ENCODE results near the gene ARFIP1.
"Not testable (repeated sequence)": the region's sequence is repeated elsewhere in the genome, so short reads cannot be mapped to it uniquely, and the experiment has no call there.

The ARFIP1 gene

DNA sequence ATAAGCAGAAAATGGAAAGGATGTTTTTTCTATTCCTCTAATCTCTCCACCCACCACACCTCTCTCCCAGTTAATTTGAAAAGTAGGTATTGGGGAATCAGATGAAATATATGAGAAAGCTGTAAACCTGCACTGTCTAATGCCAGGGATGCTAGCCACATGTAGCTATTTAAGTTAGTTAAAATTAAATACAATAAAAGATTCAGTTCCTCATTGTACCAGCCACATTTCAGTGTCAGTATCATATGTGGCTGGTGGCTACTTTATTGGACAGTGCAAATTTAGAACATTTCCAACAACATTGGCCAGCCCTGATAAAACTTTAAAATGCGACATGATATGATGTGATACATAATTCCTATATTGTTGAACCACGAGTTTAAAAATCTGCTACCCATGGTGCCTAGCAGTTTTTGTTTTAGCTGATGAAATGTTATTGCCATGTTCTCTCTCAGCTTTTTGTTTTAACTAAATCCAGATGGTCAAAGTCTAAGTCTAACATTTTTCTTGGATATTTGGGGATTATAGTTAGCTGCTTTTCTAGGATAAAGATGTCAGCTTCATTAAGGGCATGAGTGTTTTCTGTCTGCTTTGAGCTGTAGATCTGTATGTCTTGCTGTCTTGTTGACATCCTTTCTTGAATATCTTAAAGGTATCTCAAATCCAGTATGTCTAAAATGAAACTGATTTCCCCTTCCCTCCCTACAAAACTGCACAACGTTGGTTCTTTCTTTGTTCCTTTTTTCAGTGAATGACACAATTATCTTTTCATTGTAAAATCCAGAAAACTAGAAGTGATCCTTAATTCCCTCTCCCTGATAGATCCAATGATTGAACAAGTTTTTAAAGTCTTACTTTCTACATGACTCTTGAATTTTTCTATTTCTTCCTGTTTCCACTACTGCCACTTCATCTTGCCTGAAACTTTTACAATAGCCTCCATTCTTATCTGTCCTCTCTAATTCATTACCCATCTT is 6.2 kb downstream of the ARFIP1 start:
- in situ Hi-C loops (cut with MboI; ENCODE audit: low sequenced_read_pairs): no loop called here

DNA sequence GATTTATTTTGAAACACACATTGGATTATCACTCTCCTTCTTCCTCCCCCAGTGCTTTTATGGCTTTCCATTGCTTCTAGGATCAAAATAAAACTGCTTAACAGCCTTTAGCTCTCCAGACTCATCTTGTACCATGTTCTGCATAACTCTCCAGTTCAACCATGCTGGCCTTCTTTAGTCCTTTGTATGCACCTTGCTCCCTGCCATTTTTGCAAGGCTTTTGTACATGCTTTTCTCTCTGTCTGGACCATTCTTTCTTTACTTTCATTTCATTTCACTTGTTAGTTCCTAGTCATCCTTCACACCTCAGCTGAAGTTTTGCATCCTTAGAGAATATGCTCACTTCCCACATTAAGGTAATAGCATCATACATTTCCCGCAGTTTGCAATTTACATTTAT is 6.9 kb downstream of the ARFIP1 start:
- in situ Hi-C loops (cut with MboI; ENCODE audit: low sequenced_read_pairs): no loop called here

DNA sequence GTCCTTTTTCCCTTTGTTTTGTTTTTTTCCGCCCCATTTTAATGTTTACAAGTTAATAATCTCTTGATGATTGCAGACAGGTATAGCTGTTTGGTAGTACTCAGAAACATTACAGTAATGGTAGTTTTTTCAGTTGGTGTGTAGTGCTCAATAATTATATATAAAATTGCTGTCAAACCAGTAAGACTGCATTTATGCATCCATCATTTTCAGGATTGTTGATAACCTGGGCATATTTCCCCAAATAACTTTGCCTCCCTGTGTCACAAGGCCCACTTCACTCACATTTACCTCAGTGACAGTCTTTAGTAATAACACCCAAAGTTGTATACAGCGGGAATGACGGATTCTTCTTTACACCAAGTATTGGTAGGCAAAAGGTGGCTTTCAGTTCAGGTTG is 16.1 kb downstream of the ARFIP1 start:
- in situ Hi-C loops (cut with MboI; ENCODE audit: low sequenced_read_pairs): no loop called here

DNA sequence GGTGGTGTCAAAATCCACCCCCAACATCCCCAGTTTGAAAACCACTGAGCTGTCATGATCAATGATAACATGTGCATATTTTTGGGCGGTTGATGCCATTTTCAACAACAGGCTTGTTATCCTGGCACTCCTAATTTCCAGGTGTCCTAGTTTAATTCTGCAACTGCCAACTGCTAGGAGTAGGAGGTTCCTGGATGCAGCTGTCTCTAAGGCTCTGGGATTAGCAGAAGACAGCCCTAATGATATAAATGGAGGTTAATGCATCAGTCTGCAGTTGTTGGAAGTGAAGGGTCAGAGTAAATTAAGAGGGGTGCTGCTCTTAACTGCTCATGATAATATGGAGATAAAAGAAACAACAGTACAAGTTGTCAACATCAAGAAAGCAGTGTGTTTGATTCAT is 23.8 kb downstream of the ARFIP1 start:
- in situ Hi-C loops (cut with MboI; ENCODE audit: low sequenced_read_pairs): no loop called here

DNA sequence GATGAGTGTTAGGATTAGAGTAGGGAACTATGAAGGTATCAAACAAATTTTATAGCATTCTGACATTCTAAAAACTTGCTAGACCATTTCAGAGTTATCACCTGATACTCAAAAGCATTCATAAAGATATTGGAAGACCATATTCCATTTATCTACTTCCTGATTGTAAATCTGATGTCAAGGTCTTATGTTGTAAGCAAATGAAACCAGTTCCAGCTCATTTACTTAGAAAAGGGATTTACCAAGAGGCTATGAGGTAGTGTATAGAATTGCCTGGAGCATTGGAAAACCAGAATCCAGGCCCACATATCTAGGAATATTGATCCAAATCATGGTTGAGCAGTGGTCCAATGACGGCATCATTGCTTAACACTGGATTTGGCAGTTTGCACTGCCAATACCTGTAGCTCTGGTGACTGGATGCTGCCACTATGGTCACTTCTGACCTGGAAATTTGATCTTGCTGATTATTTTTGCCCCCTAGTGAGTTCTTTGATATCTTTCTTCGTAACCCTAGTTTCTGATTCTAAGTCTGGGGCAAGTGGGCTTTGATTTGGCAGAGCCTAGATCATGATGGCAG is 25.4 kb downstream of the ARFIP1 start:
- in situ Hi-C loops (cut with MboI; ENCODE audit: low sequenced_read_pairs): no loop called here

DNA sequence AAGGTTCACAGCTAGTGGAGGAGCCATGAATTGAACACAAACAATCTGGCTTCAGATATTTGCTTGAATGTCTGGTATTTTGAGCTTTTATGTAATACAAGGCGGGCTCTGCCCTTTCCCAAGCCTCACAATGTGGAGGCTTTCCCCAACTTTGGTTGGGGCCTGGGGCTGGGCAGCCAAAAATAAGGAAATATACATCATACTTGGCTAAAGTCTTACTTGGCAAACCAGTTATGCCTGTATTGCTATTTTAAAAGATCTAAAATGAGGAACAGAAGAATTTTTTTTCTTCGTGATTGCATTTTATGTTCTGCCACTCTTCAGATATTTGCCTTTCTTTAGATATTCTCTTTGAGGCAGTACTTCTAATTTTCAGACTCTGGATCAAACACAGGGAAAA is 26.1 kb downstream of the ARFIP1 start:
- in situ Hi-C loops (cut with MboI; ENCODE audit: low sequenced_read_pairs): no loop called here

DNA sequence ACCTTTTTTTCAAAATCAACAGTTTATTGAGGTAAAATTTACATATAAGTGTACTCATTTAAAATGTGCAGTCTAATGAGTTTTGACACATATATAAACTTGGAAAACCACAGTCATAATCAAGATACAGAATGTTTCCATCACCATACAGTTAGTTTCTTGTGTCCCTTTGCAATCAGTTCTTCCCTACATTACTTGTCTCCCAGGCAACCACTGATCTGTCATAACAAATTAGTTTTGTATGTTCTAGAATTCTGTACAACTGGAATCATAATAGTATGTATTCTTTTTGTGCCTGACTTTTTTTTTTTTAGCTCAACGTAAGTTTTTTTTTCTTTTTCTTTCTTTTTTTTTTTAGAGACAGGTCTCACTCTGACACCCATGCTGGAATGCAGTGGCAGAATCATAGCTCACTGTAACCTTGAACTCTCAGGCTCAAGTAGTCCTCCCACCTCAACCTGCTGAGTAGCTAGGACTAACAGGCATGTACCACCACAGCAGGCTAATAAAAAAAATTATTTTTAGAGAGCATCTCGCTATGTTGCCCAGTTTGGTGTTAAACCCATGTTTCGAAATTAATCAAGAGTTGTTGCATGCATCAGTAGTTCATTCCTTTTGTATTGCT is 26.9 kb downstream of the ARFIP1 start:
- in situ Hi-C loops (cut with MboI; ENCODE audit: low sequenced_read_pairs): no loop called here

DNA sequence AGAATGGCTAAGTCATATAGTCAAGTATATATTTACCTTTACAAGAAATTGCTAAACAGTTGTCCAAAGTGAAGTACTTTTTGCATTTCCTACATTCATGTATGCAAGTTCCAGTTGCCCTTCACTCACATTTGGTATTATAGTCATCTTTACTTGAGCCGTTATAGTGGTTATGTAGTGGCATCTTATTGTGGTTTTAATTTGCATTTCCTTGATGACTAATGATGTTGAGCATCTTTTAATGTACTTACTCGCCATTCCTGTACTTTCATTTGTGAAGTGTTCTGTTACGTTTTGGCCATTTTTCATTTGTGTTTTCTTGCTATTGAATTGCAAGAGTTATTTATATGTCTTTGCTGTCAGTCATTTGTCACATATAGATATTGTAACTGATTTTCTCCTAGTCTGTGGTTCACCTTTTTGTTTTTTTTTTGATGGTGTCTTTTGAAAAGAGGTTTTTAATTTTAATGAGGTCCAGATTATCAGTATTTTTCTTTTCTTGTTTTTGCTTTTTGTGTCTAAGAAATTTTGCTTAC is 27.6 kb downstream of the ARFIP1 start:
- in situ Hi-C loops (cut with MboI; ENCODE audit: low sequenced_read_pairs): no loop called here

DNA sequence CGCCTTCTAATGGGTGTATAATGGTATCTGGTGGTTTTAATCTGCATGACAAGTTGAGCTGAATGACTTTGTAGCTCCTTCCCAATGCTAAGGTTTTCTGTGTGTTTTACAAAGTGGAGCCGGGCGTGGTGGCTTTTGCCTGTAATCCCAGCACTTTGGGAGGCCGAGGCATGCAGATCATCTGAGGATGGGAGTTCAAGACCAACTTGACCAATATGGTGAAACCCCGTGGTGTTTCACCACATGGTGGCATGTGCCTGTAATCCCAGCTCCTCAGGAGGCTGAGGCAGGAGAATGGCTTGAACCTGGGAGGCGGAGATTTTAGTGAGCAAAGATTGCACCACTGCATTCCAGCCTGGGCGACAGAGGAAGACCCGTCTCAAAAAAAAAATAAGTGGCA is 28.9 kb downstream of the ARFIP1 start:
- in situ Hi-C loops (cut with MboI; ENCODE audit: low sequenced_read_pairs): no loop called here

DNA sequence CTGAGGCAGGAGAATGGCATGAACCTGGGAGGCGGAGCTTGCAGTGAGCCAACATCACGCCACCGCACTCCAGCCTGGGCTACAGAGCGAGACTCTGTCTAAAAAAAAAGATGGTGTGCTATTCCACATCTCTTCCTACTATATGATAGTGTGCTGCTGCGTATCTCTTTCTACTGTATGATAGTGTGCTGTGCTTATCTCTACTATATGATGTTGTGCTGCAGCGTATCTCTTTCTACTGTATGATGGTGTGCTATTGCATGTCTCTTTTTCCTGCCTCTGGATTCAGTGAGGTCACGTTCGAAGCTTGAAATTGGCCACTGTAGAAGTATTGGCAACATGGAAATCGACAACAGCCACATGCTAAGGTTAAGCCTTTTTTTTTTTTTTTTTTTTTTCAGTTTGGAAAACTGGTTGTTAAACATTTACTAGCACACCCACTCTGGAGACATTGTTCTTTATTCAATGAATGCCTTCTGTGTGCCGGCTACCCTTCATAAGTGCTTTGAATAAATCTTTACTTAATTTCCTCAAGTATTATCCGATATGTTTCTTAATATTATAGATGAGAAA is 31.0 kb downstream of the ARFIP1 start:
- in situ Hi-C loops (cut with MboI; ENCODE audit: low sequenced_read_pairs): no loop called here

DNA sequence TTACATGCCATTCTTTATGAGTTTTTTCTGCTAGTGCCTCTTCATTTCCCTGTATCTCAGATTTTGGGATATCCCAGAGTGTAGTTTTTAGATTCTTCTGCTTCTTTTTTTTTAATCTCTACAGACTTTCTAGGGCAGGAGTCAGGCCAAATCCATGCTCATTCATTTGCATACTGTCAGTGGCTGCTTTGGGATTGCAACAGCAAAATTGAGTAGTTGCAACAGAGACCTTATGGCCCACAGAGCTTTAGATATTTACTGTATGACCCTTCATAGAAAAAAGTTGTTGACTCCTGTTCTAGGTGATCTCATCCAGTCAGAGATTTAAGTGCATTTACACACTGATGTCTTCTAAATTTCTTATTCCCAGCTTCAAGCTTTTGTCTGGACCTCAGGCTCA is 35.3 kb downstream of the ARFIP1 start:
- in situ Hi-C loops (cut with MboI; ENCODE audit: low sequenced_read_pairs): no loop called here

DNA sequence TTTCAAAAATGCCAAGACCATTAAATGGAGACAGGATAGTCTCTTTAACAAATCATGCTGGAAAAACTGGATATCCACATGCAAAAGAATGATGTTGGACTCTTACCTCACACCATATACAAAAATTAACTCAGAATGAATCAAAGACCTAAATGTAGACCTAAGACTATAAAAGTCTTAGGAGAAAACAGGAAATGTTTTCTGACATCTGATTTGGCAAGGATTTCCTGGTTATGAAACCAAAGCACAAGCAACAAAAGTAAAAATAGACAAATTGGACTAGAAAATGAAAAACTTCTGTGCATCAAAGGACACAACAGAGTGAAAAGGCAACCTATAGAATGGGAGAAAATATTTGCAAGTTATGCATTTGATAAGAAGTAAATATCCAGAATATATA is 37.6 kb downstream of the ARFIP1 start:
- in situ Hi-C loops (cut with MboI; ENCODE audit: low sequenced_read_pairs): no loop called here

DNA sequence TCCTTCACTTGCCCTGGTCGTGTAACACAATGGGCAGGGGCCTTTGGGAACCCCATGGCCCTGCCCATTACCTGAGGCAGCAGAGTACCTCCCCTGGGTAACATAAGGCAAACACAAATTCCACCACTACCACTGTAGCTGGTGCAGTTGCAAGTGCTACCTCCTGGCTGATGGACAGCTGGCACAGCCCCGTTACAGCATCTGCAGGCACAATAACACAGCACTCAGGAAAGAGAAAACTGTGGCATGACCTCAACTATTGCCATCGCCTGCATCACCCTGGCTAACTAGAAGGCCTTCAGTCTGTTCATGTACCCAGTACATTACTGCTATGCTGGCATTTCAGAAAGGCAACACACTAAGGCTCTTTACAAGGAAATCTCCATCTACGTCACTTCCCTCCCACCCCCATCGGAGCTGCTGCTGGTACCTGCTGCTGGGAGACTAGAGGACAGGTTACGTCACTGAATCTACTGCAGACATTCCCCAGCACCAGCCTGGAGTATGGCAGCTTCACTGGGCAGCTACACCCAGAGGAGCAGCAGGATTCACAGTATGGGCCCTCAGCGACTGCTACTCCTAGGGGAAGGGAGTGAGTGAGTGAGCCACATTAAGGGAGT is 39.4 kb downstream of the ARFIP1 start:
- in situ Hi-C loops (cut with MboI; ENCODE audit: low sequenced_read_pairs): no loop called here

DNA sequence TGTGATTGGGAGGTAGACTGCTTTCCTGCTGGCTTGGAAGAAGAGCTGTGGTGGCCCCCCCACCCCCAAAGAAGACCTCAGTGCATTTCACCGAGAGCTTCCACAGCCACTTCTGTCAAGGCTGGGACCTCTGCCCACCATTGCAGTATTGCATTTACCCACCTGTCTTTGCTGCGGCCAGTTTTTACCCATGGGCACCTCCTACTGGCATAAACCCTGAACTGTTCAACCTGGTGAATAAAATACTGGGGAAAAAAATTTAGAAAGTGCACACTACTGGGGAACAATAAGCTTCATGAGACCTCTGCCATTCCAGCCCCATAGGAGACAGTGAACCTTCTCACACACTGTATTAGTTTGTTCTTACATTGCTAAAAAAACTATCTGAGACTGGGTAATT is 40.3 kb downstream of the ARFIP1 start:
- in situ Hi-C loops (cut with MboI; ENCODE audit: low sequenced_read_pairs): no loop called here

DNA sequence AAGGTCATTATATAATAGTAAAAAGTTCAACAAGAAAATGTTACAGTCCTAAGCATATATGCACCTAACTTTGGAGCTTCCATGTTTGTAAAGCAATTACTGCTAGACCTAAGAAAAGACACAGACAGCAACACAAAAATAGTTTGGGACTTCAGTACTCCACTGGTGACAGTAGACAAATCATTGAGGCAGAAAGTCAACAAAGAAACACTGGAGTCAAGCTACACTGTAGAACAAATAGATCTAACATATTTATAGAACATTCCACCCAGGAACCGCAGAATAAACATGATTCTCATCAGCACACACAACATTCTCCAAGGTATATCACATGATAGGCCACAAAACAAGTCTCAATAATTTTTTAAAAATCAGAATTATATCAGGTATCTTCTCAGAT is 42.6 kb downstream of the ARFIP1 start:
- in situ Hi-C loops (cut with MboI; ENCODE audit: low sequenced_read_pairs): no loop called here

DNA sequence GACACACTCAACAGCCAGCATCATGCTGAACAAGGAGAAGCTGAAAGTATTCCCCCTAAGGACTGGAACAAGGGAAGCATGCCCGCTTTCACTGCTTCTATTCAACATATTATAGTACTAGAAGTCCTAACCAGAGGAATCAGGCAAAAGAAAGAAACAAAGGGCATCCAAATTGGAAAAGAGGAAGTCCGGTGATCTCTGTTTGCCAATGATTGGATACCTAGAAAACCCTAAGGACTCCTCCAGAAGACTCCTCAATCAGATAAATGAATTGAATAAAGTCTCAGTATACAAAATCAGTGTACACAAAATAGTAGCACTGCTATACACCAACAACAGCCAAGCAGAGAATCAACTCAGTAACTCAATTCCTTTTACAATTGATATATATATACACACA is 44.8 kb downstream of the ARFIP1 start:
- in situ Hi-C loops (cut with MboI; ENCODE audit: low sequenced_read_pairs): no loop called here

DNA sequence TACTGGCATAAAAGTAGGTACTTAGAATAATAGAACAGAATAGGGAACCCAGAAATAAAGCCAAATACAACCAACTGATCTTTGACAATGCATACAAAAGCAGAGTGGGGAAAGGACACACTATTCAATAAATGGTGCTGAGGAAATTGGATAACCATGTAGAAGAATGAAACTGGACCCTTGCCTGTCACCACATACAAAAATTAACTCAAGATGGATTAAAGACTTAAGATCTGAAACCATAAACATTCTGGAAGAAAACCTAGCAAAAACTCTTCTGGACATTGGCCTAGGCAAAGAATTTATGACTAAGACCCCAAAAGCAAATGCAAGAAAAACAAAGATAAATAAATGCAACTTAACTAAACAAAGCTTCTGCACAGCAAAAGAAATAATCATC is 45.6 kb downstream of the ARFIP1 start:
- in situ Hi-C loops (cut with MboI; ENCODE audit: low sequenced_read_pairs): no loop called here

DNA sequence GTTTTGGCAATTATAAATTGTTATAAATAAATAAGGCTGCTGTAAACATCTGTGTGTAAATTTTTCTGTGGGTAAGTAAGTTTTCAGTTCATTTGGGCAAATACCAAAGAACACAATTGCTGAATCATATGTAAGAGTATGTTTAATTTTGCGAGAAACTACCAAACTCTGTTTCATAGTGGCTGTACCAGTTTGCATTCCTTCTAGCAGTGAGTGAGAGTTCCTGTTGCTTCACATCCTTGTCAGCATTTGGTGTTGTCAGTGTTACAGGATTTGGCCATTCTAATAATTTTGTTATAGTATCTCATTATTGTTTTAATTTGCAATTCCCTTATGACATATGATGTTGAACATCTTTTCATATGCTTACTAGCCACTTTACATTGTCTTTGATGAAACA is 48.4 kb downstream of the ARFIP1 start:
- in situ Hi-C loops (cut with MboI; ENCODE audit: low sequenced_read_pairs): no loop called here

DNA sequence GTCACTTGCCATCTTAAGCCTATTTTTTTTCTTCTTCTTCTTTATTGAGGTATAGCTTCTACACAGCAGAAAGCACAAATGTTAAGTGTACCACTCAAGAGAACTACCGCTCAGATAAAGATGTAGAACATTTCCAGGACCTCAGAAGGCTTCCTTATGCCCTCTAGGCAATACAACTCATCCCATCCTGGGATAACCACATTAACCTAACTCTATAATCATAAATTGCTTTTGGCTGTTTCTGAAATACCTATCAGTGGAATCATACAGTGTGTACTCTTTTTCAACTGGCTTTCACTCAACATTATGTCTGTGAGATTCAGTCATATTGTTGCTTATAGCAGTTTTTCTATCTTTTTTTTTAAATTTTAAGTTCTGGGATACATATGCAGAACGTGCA is 51.7 kb downstream of the ARFIP1 start:
- in situ Hi-C loops (cut with MboI; ENCODE audit: low sequenced_read_pairs): no loop called here

DNA sequence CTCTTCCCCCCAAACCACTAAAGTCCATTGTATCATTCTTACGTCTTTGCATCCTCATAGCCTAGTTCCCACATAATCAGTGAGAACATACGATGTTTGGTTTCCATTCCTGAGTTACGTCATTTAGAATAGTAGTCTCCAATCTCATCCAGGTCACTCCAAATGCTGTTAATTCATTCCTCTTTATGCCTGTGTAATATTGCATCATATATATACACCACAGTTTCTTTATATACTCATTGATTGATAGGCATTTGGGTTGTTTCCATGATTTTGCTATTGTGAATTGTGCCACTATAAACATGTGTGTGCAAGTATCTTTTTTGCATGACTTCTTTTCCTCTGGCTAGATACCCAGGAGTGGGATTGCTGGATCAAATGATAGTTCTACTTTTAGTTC is 57.2 kb downstream of the ARFIP1 start:
- in situ Hi-C loops (cut with MboI; ENCODE audit: low sequenced_read_pairs): no loop called here

DNA sequence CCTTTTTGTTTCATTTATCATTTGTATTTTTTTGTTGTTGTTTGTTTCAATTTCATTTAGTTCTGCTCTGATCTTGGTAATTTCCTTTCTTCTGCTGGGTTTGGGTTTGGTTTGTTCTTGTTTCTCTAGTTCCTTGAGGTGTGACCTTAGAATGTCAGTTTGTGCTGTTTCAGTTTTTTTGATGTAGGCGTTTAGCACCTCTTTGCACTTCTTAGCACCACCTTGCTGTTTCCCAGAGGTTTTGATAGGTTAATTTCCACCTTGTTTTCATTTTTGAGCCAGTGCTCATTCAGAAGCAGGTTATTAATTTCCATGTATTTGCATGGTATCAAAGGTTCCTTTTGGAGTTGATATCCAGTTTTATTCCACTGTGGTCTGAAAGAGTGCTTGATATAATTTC is 60.0 kb downstream of the ARFIP1 start:
- in situ Hi-C loops (cut with MboI; ENCODE audit: low sequenced_read_pairs): not testable (repeated sequence)

Measured in hTERT RPE-1 (cell line).